GM19043 (cell line): ENCODE measurements around the gene NEK5.
A peak's percentile ranks its signal among the peaks of the same experiment; 100 is the strongest.
"Not testable (repeated sequence)": the region's sequence is repeated elsewhere in the genome, so short reads cannot be mapped to it uniquely, and the experiment has no call there.

Source experiments
- ATAC-seq: cut with Tn5 transposase; IDR thresholded peaks from one replicate; pipeline ENCODE4 v1.9.1; 2021; ENCODE audit warnings: low read depth; ENCODE audit not compliant: unreplicated experiment

NEK5 gene

GRCh38 chr13:52128714-52129700 lies at the start of gene NEK5:
NEK5 (minus strand) TSS chr13:52129073; CDS start chr13:52127482, 1,591 bp downstream.
- ATAC-seq, result peak; percentile 67

- no peak for ATAC-seq
Observed at GRCh38 chr13:52177276-52177675, 48.4 kb upstream of the NEK5 start.

GRCh38 chr13:52173970-52174369 lies 45.1 kb upstream of the NEK5 start:
- ATAC-seq, result not testable (repeated sequence)

- ATAC-seq, result no peak
Observed at GRCh38 chr13:52173373-52173772, 44.5 kb upstream of the NEK5 start.

- not testable (repeated sequence) for ATAC-seq
Observed at GRCh38 chr13:52171686-52172085, 42.8 kb upstream of the NEK5 start.

- not testable (repeated sequence) for ATAC-seq
Observed at GRCh38 chr13:52170828-52171391, 42.0 kb upstream of the NEK5 start.

- no peak for ATAC-seq
Observed at GRCh38 chr13:52169839-52170238, 41.0 kb upstream of the NEK5 start.

GRCh38 chr13:52165411-52165810 lies 36.5 kb upstream of the NEK5 start:
- no peak for ATAC-seq

- no peak for ATAC-seq
Observed at GRCh38 chr13:52164989-52165388, 36.1 kb upstream of the NEK5 start.

GRCh38 chr13:52163878-52164277 lies 35.0 kb upstream of the NEK5 start:
- ATAC-seq, result not testable (repeated sequence)

GRCh38 chr13:52162279-52163101 lies 33.6 kb upstream of the NEK5 start:
- ATAC-seq, result no peak

GRCh38 chr13:52161181-52161646 lies 32.3 kb upstream of the NEK5 start:
- no peak for ATAC-seq

GRCh38 chr13:52160506-52160905 lies 31.6 kb upstream of the NEK5 start:
- ATAC-seq, result no peak

- no peak for ATAC-seq
Observed at GRCh38 chr13:52160053-52160452, 31.2 kb upstream of the NEK5 start.

GRCh38 chr13:52159159-52159982 lies 30.5 kb upstream of the NEK5 start, which contains the start of gene NEK3:
NEK3 (minus strand) TSS chr13:52159597; CDS start chr13:52156191, 3,406 bp downstream.
- ATAC-seq, result peak; percentile 65

GRCh38 chr13:52158629-52159158 lies 29.8 kb upstream of the NEK5 start:
- ATAC-seq, result peak; percentile 6

- ATAC-seq, result no peak
Observed at GRCh38 chr13:52156724-52157261, 27.9 kb upstream of the NEK5 start.

GRCh38 chr13:52155177-52155576 lies 26.3 kb upstream of the NEK5 start:
- no peak for ATAC-seq

GRCh38 chr13:52147225-52147624 lies 18.4 kb upstream of the NEK5 start:
- ATAC-seq, result no peak
